ENCODE measurements around the gene CFAP46.

- TF ChIP-seq ELK1 (IDR thresholded peaks at IDR 0.05; ENCODE audit: borderline replicate concordance, low read depth, low read length) (no peak), CTCF (conservative IDR thresholded peaks at IDR 0.05; ENCODE audit: low read depth, low read length) (no peak), RAD21 (IDR thresholded peaks at IDR 0.05; ENCODE audit: low read length) (no peak), POLR2A (IDR thresholded peaks at IDR 0.05; ENCODE audit: low read depth, low read length) (no peak), SMC3 (IDR thresholded peaks at IDR 0.05; ENCODE audit: low read depth, low read length) (no peak), RFX5 (IDR thresholded peaks at IDR 0.05; ENCODE audit: low read depth, low read length) (no peak), RCOR1 (IDR thresholded peaks at IDR 0.05; ENCODE audit: insufficient replicate concordance, low read length) (no peak), USF2 (IDR thresholded peaks at IDR 0.05; ENCODE audit: low read depth, low read length) (no peak), CEBPB (IDR thresholded peaks at IDR 0.05; ENCODE audit: low read depth, low read length) (no peak), CHD1 (IDR thresholded peaks at IDR 0.05; ENCODE audit: low read depth, low read length) (no peak), BHLHE40 (IDR thresholded peaks at IDR 0.05; ENCODE audit: low read depth, low read length) (no peak), MXI1 (IDR thresholded peaks at IDR 0.05; ENCODE audit: borderline replicate concordance, low read depth, low read length) (no peak), MAFK (IDR thresholded peaks at IDR 0.05; ENCODE audit: low read depth, low read length) (no peak)
Observed at GRCh38 chr10:132910186-132910880, 32.0 kb downstream of the CFAP46 start.
